T-helper 22 cell (primary cell): ENCODE results near the gene ACD.

ENCODE experiments used
- DNase-seq: peaks from one replicate; pipeline ENCODE4 v3.0.0-alpha.2; 2020; ENCODE audit warnings: low read depth

The ACD gene

GRCh38 chr16:67661886-67662652 lies 2.0 kb upstream of the ACD start:
- no peak for DNase-seq

GRCh38 chr16:67661101-67661761 lies 1.2 kb upstream of the ACD start:
- DNase-seq, result no peak

GRCh38 chr16:67660564-67661028 lies 536 bp upstream of the ACD start, which contains the start of gene PARD6A:
Gene PARD6A, plus strand, starts transcription at chr16:67660960. Its CDS starts 79 bp downstream, at chr16:67661039.
- DNase-seq, result peak; percentile 96

- DNase-seq, result no peak
These were observed 998 bp downstream of the ACD start for GRCh38 chr16:67658849-67659674.

GRCh38 chr16:67657751-67658518 lies 2.1 kb downstream of the ACD start:
- no peak for DNase-seq

GRCh38 chr16:67657017-67657608 lies 2.9 kb downstream of the ACD start:
- no peak for DNase-seq

GRCh38 chr16:67656344-67657016 lies 3.6 kb downstream of the ACD start:
- DNase-seq, result no peak

- DNase-seq, result no peak
These were observed 4.7 kb downstream of the ACD start for GRCh38 chr16:67655363-67655762.

- DNase-seq, result no peak
These were observed 5.6 kb downstream of the ACD start for GRCh38 chr16:67654403-67654911.

- DNase-seq, result no peak
These were observed 6.2 kb downstream of the ACD start for GRCh38 chr16:67653789-67654402.

- no peak for DNase-seq
These were observed 6.8 kb downstream of the ACD start for GRCh38 chr16:67653128-67653788.

GRCh38 chr16:67652578-67653127 lies 7.4 kb downstream of the ACD start:
- no peak for DNase-seq

GRCh38 chr16:67651847-67652246 lies 8.2 kb downstream of the ACD start:
- no peak for DNase-seq

- no peak for DNase-seq
These were observed 9.0 kb downstream of the ACD start for GRCh38 chr16:67651039-67651438.

GRCh38 chr16:67650023-67650422 lies 10.0 kb downstream of the ACD start:
- DNase-seq, result no peak

- no peak for DNase-seq
These were observed 10.5 kb downstream of the ACD start for GRCh38 chr16:67649494-67649931.

- no peak for DNase-seq
These were observed 11.2 kb downstream of the ACD start for GRCh38 chr16:67648764-67649407.

GRCh38 chr16:67648088-67648763 lies 11.8 kb downstream of the ACD start:
- DNase-seq, result no peak
